Cardiac fibroblast (primary cell): ENCODE results near the gene KCTD3.

ENCODE experiments used
- DNase-seq, 2 donors: peaks; one replicate each; pipeline versions ENCODE4 v3.0.0 to v3.0.0-alpha.2; 2010; ENCODE audit warnings: low read depth in 2 of 2
- H3K4me3 ChIP-seq, 2 donors: replicated peaks in 1 of 2; 1 replicate in 1 of 2; 2 replicates in 1 of 2; pipeline ENCODE4 v1.5.1; 2011; ENCODE audit warnings: low read depth in 2 of 2, low read length in 2 of 2, mild to moderate bottlenecking in 2 of 2, moderate library complexity in 1 of 2
- CTCF ChIP-seq: IDR thresholded peaks from one replicate; pipeline ENCODE4 v1.5.1; 2011; ENCODE audit warnings: low read depth, mild to moderate bottlenecking, low read length, inconsistent platforms

Gene KCTD3

GRCh38 chr1:215600867-215601266, 33.8 kb downstream of the KCTD3 start:
- no peak overlapping the region for H3K4me3 ChIP-seq
- no peak for DNase-seq
- no peak for TF ChIP-seq CTCF

GRCh38 chr1:215601276-215601675, 34.2 kb downstream of the KCTD3 start:
- no peak for DNase-seq
- no peak overlapping the region for H3K4me3 ChIP-seq
- TF ChIP-seq CTCF = no peak

GRCh38 chr1:215603319-215603718, 36.2 kb downstream of the KCTD3 start:
- H3K4me3 ChIP-seq = no peak overlapping the region
- no peak for TF ChIP-seq CTCF
- no peak for DNase-seq

GRCh38 chr1:215605011-215605621, 38.0 kb downstream of the KCTD3 start:
- no peak overlapping the region for H3K4me3 ChIP-seq
- peak in 1 of 2 donors; percentile 12 for DNase-seq
- no peak for TF ChIP-seq CTCF

GRCh38 chr1:215606036-215606435, 38.9 kb downstream of the KCTD3 start:
- no peak for DNase-seq
- no peak for TF ChIP-seq CTCF
- H3K4me3 ChIP-seq = no peak overlapping the region

- peak; percentile 33 for TF ChIP-seq CTCF
- no peak overlapping the region for H3K4me3 ChIP-seq
- peak; percentile 46 to 48 for DNase-seq
Measured at GRCh38 chr1:215606564-215607168, 39.6 kb downstream of the KCTD3 start.
